Upper lobe of right lung (tissue), 1 donor: Measurements from ENCODE around the gene SMIM24. TPM values are rescaled to one million over a fixed set of nuclear protein-coding genes. Genes with fewer than 3 reads are reported as not detected.
A peak's percentile ranks its signal among the peaks of the same experiment; 100 is the strongest.

Experiments
- ATAC-seq: fragments of 200-7000 bp; cut with Tn5 transposase; one replicate; pipeline ENCODE4 v1.9.1; 2020; ENCODE audit warnings: mild to moderate bottlenecking, moderate library complexity
- DNase-seq: peaks from one replicate; pipeline ENCODE4 v3.0.0-alpha.2; 2020
- H3K27ac ChIP-seq: fragments of 200-600 bp; one replicate; pipeline ENCODE4 v1.8.0; 2022
- H3K27me3 ChIP-seq: fragments of 200-600 bp; one replicate; pipeline ENCODE4 v1.8.0; 2022; ENCODE audit warnings: mild to moderate bottlenecking
- H3K36me3 ChIP-seq: fragments of 200-600 bp; one replicate; pipeline ENCODE4 v1.8.0; 2022
- H3K4me1 ChIP-seq: fragments of 200-600 bp; one replicate; pipeline ENCODE4 v1.8.0; 2022
- H3K4me3 ChIP-seq: fragments of 200-600 bp; one replicate; pipeline ENCODE4 v1.8.0; 2022; ENCODE audit warnings: mild to moderate bottlenecking
- H3K9me3 ChIP-seq: fragments of 200-600 bp; one replicate; pipeline ENCODE4 v1.8.0; 2022
- intact Hi-C: fragments of 100-400 bp; cut with DNase I; formaldehyde crosslinking; loops from one replicate; pipeline ENCODE4 v1.11.0; 2022
- total RNA-seq: library from RNA; stranded (reverse); fragmentation: NEBNext Ultra II Directional; extraction: Animal tissue kit (Norgen Biotek cat#: 25700); gene quantifications from one replicate; pipeline ENCODE4 v1.2.1, GENCODE V29; 2021
- TF ChIP-seq, protein P1 (sequence below): fragments of 200-600 bp; IDR thresholded peaks from one replicate; pipeline ENCODE4 v1.8.0; 2022; ENCODE audit warnings: antibody characterized with exemption
- donor health status: DM: no; HTN: yes; CAD: no; lungs with severe emphysema.

SMIM24 gene
- total RNA-seq, 1 donor from 2014 or later = not detected

DNA sequence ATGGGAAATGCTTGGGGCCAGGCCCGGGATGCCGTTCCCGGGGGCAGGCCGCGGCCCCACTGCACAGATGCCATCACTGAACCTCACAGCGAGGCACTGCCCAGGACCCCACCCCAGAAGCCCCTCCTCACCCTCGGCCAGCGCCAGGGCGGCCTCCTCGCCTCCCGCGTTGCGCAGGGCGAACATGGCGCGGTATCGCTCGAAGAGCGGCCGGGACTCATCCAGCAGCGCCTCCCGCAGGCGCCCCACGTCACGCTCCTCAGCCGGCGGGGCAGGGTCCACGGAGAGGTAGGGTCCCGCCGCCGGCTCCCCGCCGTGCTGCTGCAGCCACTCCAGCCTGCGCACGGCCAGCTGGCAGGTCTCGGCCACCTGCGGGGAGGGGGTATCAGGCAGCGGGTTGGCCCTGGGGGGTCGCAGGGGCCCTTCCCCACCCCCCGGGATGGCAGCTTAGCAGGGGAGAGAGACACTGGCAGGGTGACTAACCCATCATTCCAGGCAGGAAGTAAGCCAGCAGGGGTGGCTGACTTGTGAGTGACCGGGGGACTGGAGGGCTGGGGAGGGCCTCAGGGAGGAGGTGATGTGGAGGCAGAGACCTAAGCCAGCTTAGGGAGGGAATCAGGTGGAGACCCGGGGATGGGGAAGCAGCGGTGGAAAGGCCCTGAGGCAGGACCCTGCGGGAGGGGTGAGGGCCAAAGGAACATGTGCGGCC lies 12.0 kb upstream of the SMIM24 start:
- DNase-seq (no peak), ATAC-seq (peak; percentile 11)
- no peaks in the 10 kb centered on the region for H3K27me3 ChIP-seq
- no peak overlapping the region for H3K27ac ChIP-seq
- intact Hi-C loops = no loop called here
- H3K36me3 ChIP-seq = peaks cover 49% of the 10 kb centered on the region
- H3K4me1 ChIP-seq = no peaks in the 10 kb centered on the region
- no peak overlapping the region for H3K4me3 ChIP-seq
- TF ChIP-seq, protein P1, sequence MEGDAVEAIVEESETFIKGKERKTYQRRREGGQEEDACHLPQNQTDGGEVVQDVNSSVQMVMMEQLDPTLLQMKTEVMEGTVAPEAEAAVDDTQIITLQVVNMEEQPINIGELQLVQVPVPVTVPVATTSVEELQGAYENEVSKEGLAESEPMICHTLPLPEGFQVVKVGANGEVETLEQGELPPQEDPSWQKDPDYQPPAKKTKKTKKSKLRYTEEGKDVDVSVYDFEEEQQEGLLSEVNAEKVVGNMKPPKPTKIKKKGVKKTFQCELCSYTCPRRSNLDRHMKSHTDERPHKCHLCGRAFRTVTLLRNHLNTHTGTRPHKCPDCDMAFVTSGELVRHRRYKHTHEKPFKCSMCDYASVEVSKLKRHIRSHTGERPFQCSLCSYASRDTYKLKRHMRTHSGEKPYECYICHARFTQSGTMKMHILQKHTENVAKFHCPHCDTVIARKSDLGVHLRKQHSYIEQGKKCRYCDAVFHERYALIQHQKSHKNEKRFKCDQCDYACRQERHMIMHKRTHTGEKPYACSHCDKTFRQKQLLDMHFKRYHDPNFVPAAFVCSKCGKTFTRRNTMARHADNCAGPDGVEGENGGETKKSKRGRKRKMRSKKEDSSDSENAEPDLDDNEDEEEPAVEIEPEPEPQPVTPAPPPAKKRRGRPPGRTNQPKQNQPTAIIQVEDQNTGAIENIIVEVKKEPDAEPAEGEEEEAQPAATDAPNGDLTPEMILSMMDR = no peak
- no peaks in the 10 kb centered on the region for H3K9me3 ChIP-seq

DNA sequence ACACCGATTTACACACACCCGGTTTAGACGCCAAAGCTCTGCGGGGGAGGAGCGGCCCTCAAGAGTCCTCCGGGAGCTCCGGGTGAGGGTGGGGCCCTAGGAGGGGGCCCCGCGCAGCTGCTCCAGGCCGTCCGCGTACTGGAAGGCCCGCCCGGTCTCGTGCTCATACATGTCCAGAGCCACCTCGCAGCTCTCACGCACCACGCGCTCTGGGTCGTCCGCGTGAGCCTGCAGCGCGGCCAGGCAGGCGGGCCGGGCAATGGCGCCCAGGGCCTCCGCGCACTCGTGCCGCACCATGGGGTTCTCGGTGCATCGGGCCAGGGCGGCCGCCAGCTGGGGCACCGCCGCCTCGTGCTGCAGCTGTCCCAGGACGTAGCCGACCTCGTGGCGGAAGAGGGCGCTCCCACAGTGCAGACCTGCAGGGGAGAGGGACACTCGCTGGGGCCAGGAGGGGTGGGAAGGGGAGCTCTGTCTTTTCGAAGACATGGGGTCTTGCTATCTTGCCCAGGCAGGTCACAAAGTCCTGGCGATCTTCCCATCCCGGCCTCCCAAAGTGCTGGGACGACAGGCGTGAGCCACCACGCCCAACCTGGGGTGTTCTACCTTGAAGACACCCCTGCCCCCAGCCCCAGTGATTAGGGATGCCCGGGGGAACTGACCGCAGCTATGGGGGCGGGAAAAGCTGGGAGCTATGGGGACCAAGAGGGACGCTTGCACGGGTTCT lies 11.2 kb upstream of the SMIM24 start:
- no peak overlapping the region for H3K4me3 ChIP-seq
- TF ChIP-seq, protein P1 = no peak
- H3K27me3 ChIP-seq = no peaks in the 10 kb centered on the region
- H3K9me3 ChIP-seq = no peaks in the 10 kb centered on the region
- DNase-seq (no peak), ATAC-seq (peak; percentile 7)
- intact Hi-C loops = no loop called here
- no peak overlapping the region for H3K27ac ChIP-seq
- H3K36me3 ChIP-seq = peaks cover 48% of the 10 kb centered on the region
- no peaks in the 10 kb centered on the region for H3K4me1 ChIP-seq

DNA sequence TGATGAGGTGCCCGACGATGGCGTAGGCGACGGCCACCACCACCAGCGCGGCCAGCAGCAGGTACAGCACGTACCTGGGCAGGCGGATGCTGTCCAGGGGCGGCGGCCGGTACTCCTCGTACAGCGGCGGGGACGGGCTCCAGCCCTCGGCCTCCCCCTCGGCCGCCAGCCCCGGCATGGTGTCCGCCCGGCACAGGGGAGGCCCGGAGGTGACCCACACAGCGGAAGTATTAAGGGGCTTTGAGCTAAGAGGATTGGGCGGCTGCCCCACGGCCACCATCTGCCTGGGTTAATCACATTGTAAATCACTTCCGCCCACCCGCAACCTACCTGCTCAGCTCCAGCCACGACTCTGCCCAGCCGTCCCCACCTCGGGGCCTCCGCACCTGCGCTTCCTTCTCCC lies 2.9 kb upstream of the SMIM24 start, which contains the start of gene SMIM44:
SMIM44 (minus strand) TSS at position 216 of the 403 bp plus-strand sequence; CDS start at position 178, 38 bp downstream.
- Histone ChIP-seq H3K27me3 (peaks cover 42% of the 10 kb centered on the region), H3K27ac (no peak within 1 kb of the TSS), H3K4me3 (no peak within 1 kb of the TSS), H3K4me1 (no peaks in the 10 kb centered on the region), H3K9me3 (no peaks in the 10 kb centered on the region), H3K36me3 (no peaks in the 10 kb centered on the region)
- no peak for DNase-seq
- intact Hi-C loops = no loop called here
- ATAC-seq = no peak
- TF ChIP-seq, protein P1 = no peak

DNA sequence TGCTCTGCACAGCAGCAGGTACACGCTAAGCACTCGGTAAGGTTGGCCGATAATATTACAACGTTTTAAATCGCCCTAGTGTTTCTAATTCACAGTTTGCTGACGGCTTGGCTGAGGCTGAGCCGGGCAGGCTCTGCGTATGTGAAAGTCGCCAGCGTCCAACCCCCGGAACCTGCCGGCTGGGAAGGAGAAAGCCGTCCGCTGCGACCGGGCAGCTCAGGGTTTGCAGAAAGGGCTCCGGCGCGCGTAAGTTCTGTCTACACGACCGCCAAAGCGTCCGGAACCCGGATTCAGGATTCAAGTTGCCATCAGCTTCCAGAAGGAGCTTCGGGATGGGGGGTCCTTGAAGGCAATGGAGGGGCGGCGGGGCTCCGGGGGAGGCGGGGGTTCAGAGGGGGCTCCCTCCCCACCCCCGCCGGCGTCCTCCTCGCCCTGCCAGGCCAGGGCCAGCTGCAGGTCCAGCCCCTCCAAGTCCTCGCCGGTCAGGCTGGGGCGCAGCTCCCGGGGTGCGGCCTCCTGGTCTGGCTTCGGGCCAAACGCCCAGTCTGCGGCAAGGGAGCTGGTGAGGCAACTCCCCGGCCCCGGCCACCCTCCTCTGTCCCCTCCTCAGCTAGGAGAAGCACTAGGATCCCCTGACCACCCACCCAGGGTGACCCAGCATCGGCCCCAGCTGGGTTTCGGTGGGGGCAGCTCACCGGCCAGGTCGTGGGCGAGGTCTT lies 2.3 kb upstream of the SMIM24 start:
- TF ChIP-seq, protein P1 = no peak
- Histone ChIP-seq H3K4me1 (no peaks in the 10 kb centered on the region), H3K27me3 (peaks cover 42% of the 10 kb centered on the region), H3K36me3 (no peaks in the 10 kb centered on the region), H3K27ac (no peak overlapping the region), H3K4me3 (no peak overlapping the region), H3K9me3 (no peaks in the 10 kb centered on the region)
- ATAC-seq = no peak
- intact Hi-C loops = no loop called here
- DNase-seq = no peak

DNA sequence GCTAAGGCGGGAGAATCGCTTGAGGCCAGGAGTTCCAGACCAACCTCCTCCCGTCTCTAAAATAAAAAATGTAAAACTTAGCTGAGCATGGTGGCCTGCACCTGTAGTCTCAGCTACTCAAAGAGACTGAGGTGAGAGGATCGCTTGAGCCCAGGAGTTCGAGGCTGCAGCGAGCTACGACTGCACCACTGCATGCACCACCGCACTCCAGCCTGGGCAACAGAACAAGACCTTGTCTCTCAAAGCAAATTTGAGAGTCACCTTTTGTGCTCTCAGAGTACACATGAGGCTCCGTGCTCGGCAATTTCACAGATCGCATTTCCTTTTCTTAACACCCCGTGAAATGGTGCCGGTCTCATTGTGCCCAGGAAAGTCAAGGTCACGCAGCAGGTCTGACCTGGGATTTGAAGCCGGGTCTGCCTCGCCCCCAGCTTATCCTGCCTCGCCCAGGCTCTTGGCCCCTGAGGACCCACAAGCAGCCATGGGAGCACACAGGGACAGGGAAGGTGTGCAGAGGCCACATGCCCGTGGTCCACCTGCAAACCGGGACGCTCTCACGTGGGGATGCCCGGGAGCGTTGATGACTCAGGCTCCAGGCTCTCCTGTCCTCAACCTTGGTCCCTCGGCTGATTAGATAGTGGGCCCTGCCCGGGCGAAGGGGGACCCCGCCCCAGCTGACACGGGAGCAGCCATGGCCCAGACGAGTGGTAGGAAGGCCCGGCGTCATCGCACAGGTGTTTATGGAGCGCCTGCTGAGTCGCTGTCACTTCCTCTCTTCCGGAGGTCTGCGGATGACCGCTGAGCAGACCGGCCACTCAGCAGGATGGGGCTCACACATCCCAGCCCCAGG lies 1.1 kb upstream of the SMIM24 start:
- ATAC-seq (no peak), DNase-seq (no peak)
- H3K27ac ChIP-seq = no peak overlapping the region
- H3K4me3 ChIP-seq = no peak overlapping the region
- H3K9me3 ChIP-seq = no peaks in the 10 kb centered on the region
- H3K27me3 ChIP-seq = peaks cover 42% of the 10 kb centered on the region
- H3K4me1 ChIP-seq = no peaks in the 10 kb centered on the region
- TF ChIP-seq, protein P1 = no peak
- no peaks in the 10 kb centered on the region for H3K36me3 ChIP-seq
- intact Hi-C loops = no loop called here
